Measurements from ENCODE around the gene LY6G6C.

Gene LY6G6C

GRCh38 chr6:31749301-31750036 is 27.9 kb upstream of the LY6G6C start:
- in situ Hi-C loops (cut with HindIII; ENCODE audit: low pct_ligation_motif_present, low pct_unique_long_range_greater_than_20kb, low sequenced_read_pairs): no loop called here
- DNase-seq: no peak

GRCh38 chr6:31744422-31744821 is 22.9 kb upstream of the LY6G6C start:
- no peak for DNase-seq
- in situ Hi-C loops (cut with HindIII; ENCODE audit: low pct_ligation_motif_present, low pct_unique_long_range_greater_than_20kb, low sequenced_read_pairs): no loop called here

- no peak for DNase-seq
These were observed 21.3 kb upstream of the LY6G6C start for GRCh38 chr6:31742894-31743293.

GRCh38 chr6:31741815-31742214 is 20.3 kb upstream of the LY6G6C start:
- DNase-seq: no peak
- in situ Hi-C loops (cut with HindIII; ENCODE audit: low pct_ligation_motif_present, low pct_unique_long_range_greater_than_20kb, low sequenced_read_pairs): no loop called here

More at GRCh38 chr6:31742894-31743293, 21.3 kb upstream of the LY6G6C start:
- in situ Hi-C loops (cut with HindIII; ENCODE audit: low pct_ligation_motif_present, low pct_unique_long_range_greater_than_20kb, low sequenced_read_pairs): no loop called here

GRCh38 chr6:31740397-31741223 is 19.1 kb upstream of the LY6G6C start:
- no peak for DNase-seq
- in situ Hi-C loops (cut with HindIII; ENCODE audit: low pct_ligation_motif_present, low pct_unique_long_range_greater_than_20kb, low sequenced_read_pairs): no loop called here

GRCh38 chr6:31739639-31740396 is 18.3 kb upstream of the LY6G6C start, which contains the start of gene MSH5:
MSH5 (plus strand) TSS chr6:31740005; CDS start chr6:31740467, 462 bp downstream.
- in situ Hi-C loops (cut with HindIII; ENCODE audit: low pct_ligation_motif_present, low pct_unique_long_range_greater_than_20kb, low sequenced_read_pairs): no loop called here
- DNase-seq: peak; percentile 99

- in situ Hi-C loops (cut with HindIII; ENCODE audit: low pct_ligation_motif_present, low pct_unique_long_range_greater_than_20kb, low sequenced_read_pairs): no loop called here
- DNase-seq: peak; percentile 79
These were observed 16.7 kb upstream of the LY6G6C start for GRCh38 chr6:31737991-31738979.

- DNase-seq: no peak
- in situ Hi-C loops (cut with HindIII; ENCODE audit: low pct_ligation_motif_present, low pct_unique_long_range_greater_than_20kb, low sequenced_read_pairs): no loop called here
These were observed 15.9 kb upstream of the LY6G6C start for GRCh38 chr6:31737315-31737990.

- DNase-seq: no peak
- in situ Hi-C loops (cut with HindIII; ENCODE audit: low pct_ligation_motif_present, low pct_unique_long_range_greater_than_20kb, low sequenced_read_pairs): no loop called here
These were observed 15.3 kb upstream of the LY6G6C start for GRCh38 chr6:31736768-31737314.

GRCh38 chr6:31736021-31736767 is 14.6 kb upstream of the LY6G6C start, which contains the start of gene CLIC1:
CLIC1 (minus strand) TSS chr6:31736530; CDS start chr6:31736300, 230 bp downstream.
- in situ Hi-C loops (cut with HindIII; ENCODE audit: low pct_ligation_motif_present, low pct_unique_long_range_greater_than_20kb, low sequenced_read_pairs): no loop called here
- peak; percentile 81 for DNase-seq

- in situ Hi-C loops (cut with HindIII; ENCODE audit: low pct_ligation_motif_present, low pct_unique_long_range_greater_than_20kb, low sequenced_read_pairs): no loop called here
- DNase-seq: peak; percentile 56
These were observed 13.4 kb upstream of the LY6G6C start for GRCh38 chr6:31734821-31735406.

GRCh38 chr6:31734247-31734820 is 12.8 kb upstream of the LY6G6C start:
- in situ Hi-C loops (cut with HindIII; ENCODE audit: low pct_ligation_motif_present, low pct_unique_long_range_greater_than_20kb, low sequenced_read_pairs): no loop called here
- no peak for DNase-seq

GRCh38 chr6:31733734-31734133 is 12.2 kb upstream of the LY6G6C start:
- DNase-seq: no peak
- in situ Hi-C loops (cut with HindIII; ENCODE audit: low pct_ligation_motif_present, low pct_unique_long_range_greater_than_20kb, low sequenced_read_pairs): no loop called here

GRCh38 chr6:31732029-31732428 is 10.5 kb upstream of the LY6G6C start:
- no peak for DNase-seq
- in situ Hi-C loops (cut with HindIII; ENCODE audit: low pct_ligation_motif_present, low pct_unique_long_range_greater_than_20kb, low sequenced_read_pairs): no loop called here

- in situ Hi-C loops (cut with HindIII; ENCODE audit: low pct_ligation_motif_present, low pct_unique_long_range_greater_than_20kb, low sequenced_read_pairs): no loop called here
- no peak for DNase-seq
These were observed 9.1 kb upstream of the LY6G6C start for GRCh38 chr6:31730631-31731086.
